ENCODE measurements around the gene POLR2C.

- TF ChIP-seq NR2C1 (IDR thresholded peaks at IDR 0.05) (no peak), SREBF2 (IDR thresholded peaks at IDR 0.05; ENCODE audit: low read length) (no peak), RB1 (IDR thresholded peaks at IDR 0.05; ENCODE audit: borderline replicate concordance) (no peak), CHD4 (IDR thresholded peaks at IDR 0.05) (no peak), SMC3 (IDR thresholded peaks at IDR 0.05; ENCODE audit: borderline replicate concordance, low read length) (no peak)
- TF ChIP-seq, protein P1, sequence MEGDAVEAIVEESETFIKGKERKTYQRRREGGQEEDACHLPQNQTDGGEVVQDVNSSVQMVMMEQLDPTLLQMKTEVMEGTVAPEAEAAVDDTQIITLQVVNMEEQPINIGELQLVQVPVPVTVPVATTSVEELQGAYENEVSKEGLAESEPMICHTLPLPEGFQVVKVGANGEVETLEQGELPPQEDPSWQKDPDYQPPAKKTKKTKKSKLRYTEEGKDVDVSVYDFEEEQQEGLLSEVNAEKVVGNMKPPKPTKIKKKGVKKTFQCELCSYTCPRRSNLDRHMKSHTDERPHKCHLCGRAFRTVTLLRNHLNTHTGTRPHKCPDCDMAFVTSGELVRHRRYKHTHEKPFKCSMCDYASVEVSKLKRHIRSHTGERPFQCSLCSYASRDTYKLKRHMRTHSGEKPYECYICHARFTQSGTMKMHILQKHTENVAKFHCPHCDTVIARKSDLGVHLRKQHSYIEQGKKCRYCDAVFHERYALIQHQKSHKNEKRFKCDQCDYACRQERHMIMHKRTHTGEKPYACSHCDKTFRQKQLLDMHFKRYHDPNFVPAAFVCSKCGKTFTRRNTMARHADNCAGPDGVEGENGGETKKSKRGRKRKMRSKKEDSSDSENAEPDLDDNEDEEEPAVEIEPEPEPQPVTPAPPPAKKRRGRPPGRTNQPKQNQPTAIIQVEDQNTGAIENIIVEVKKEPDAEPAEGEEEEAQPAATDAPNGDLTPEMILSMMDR (IDR thresholded peaks at IDR 0.05 in 2 of 3, conservative IDR thresholded peaks at IDR 0.05 in 1 of 3; ENCODE audit: control insufficient read depth in 2 of 3, extremely low read depth in 1 of 3, insufficient read depth in 1 of 3, low read depth in 3 of 3, low read length in 3 of 3), result no peak
These were observed 10.2 kb downstream of the POLR2C start for GRCh38 chr16:57472665-57473060.
